Measurements from ENCODE around the gene LRRC4C. TPM values are rescaled to one million over a fixed set of nuclear protein-coding genes. Genes with fewer than 3 reads are reported as not detected.
"Not testable (repeated sequence)": the region's sequence is repeated elsewhere in the genome, so short reads cannot be mapped to it uniquely, and the experiment has no call there.

LRRC4C gene
- polyA plus RNA-seq, 4 donors = 1.4 to 1.6 TPM; not detected in 2

GRCh38 chr11:40910774-40911173, 548.7 kb downstream of the LRRC4C start:
- not testable (repeated sequence) for H3K4me3 ChIP-seq (ENCODE audit: low read depth in 1 of 3, low read length in 3 of 3); H3K9me3 ChIP-seq (ENCODE audit: control insufficient read depth in 2 of 2, insufficient read depth in 1 of 2, low read depth in 1 of 2, low read length in 1 of 2); H3K36me3 ChIP-seq (ENCODE audit: control insufficient read depth in 3 of 3, insufficient read depth in 2 of 3, low read depth in 1 of 3, low read length in 3 of 3); H3K27me3 ChIP-seq (ENCODE audit: control insufficient read depth in 3 of 3, insufficient read depth in 3 of 3, low read length in 3 of 3); H3K27ac ChIP-seq (ENCODE audit: low read depth in 1 of 3, low read length in 2 of 3); FAIRE-seq; DNase-seq; H3K4me1 ChIP-seq (ENCODE audit: control insufficient read depth in 3 of 3, insufficient read depth in 2 of 3, low read depth in 1 of 3, low read length in 2 of 3)
- 64 to 70% (median 65%) methylated on average over 6 of the region's 6 CpGs for WGBS, 3 donors

GRCh38 chr11:40894501-40894900, 565.0 kb downstream of the LRRC4C start:
- no peaks in the 10 kb centered on the region for H3K27me3 ChIP-seq (ENCODE audit: control insufficient read depth in 3 of 3, insufficient read depth in 3 of 3, low read length in 3 of 3)
- DNase-seq (no peak), FAIRE-seq (no peak)
- no peak overlapping the region for H3K27ac ChIP-seq (ENCODE audit: low read depth in 1 of 3, low read length in 2 of 3)
- H3K9me3 ChIP-seq (ENCODE audit: control insufficient read depth in 2 of 2, insufficient read depth in 1 of 2, low read depth in 1 of 2, low read length in 1 of 2) = no peaks in the 10 kb centered on the region
- no peak overlapping the region for H3K4me3 ChIP-seq (ENCODE audit: low read depth in 1 of 3, low read length in 3 of 3)
- WGBS, 3 donors = 74 to 82% (median 74%) methylated on average over 2 of the region's 2 CpGs
- H3K4me1 ChIP-seq (ENCODE audit: control insufficient read depth in 3 of 3, insufficient read depth in 2 of 3, low read depth in 1 of 3, low read length in 2 of 3) = no peaks in the 10 kb centered on the region
- no peaks in the 10 kb centered on the region for H3K36me3 ChIP-seq (ENCODE audit: control insufficient read depth in 3 of 3, insufficient read depth in 2 of 3, low read depth in 1 of 3, low read length in 3 of 3)

- 61 to 68% (median 62%) methylated on average over 2 of the region's 2 CpGs for WGBS, 3 donors
Measured at GRCh38 chr11:40885250-40885954, 574.0 kb downstream of the LRRC4C start.

GRCh38 chr11:40882301-40882700, 577.2 kb downstream of the LRRC4C start:
- 65 to 69% (median 66%) methylated on average over 3 of the region's 3 CpGs for WGBS, 3 donors
- no peak overlapping the region for H3K27ac ChIP-seq (ENCODE audit: low read depth in 1 of 3, low read length in 2 of 3)
- H3K4me3 ChIP-seq (ENCODE audit: low read depth in 1 of 3, low read length in 3 of 3) = no peak overlapping the region
- FAIRE-seq (no peak), DNase-seq (no peak)
- no peaks in the 10 kb centered on the region for H3K36me3 ChIP-seq (ENCODE audit: control insufficient read depth in 3 of 3, insufficient read depth in 2 of 3, low read depth in 1 of 3, low read length in 3 of 3)
- no peaks in the 10 kb centered on the region for H3K27me3 ChIP-seq (ENCODE audit: control insufficient read depth in 3 of 3, insufficient read depth in 3 of 3, low read length in 3 of 3)
- no peaks in the 10 kb centered on the region for H3K9me3 ChIP-seq (ENCODE audit: control insufficient read depth in 2 of 2, insufficient read depth in 1 of 2, low read depth in 1 of 2, low read length in 1 of 2)
- no peaks in the 10 kb centered on the region for H3K4me1 ChIP-seq (ENCODE audit: control insufficient read depth in 3 of 3, insufficient read depth in 2 of 3, low read depth in 1 of 3, low read length in 2 of 3)

More at GRCh38 chr11:40885250-40885954, 574.0 kb downstream of the LRRC4C start:
- Histone ChIP-seq H3K27ac (ENCODE audit: low read depth in 1 of 3, low read length in 2 of 3) (no peak overlapping the region), H3K36me3 (ENCODE audit: control insufficient read depth in 3 of 3, insufficient read depth in 2 of 3, low read depth in 1 of 3, low read length in 3 of 3) (no peaks in the 10 kb centered on the region), H3K4me3 (ENCODE audit: low read depth in 1 of 3, low read length in 3 of 3) (no peak overlapping the region), H3K27me3 (ENCODE audit: control insufficient read depth in 3 of 3, insufficient read depth in 3 of 3, low read length in 3 of 3) (no peaks in the 10 kb centered on the region), H3K9me3 (ENCODE audit: control insufficient read depth in 2 of 2, insufficient read depth in 1 of 2, low read depth in 1 of 2, low read length in 1 of 2) (no peaks in the 10 kb centered on the region), H3K4me1 (ENCODE audit: control insufficient read depth in 3 of 3, insufficient read depth in 2 of 3, low read depth in 1 of 3, low read length in 2 of 3) (no peaks in the 10 kb centered on the region)
- DNase-seq (no peak), FAIRE-seq (no peak)

GRCh38 chr11:40879911-40880310, 579.5 kb downstream of the LRRC4C start:
- H3K36me3 ChIP-seq (ENCODE audit: control insufficient read depth in 3 of 3, insufficient read depth in 2 of 3, low read depth in 1 of 3, low read length in 3 of 3) = no peaks in the 10 kb centered on the region
- no peak overlapping the region for H3K27ac ChIP-seq (ENCODE audit: low read depth in 1 of 3, low read length in 2 of 3)
- H3K27me3 ChIP-seq (ENCODE audit: control insufficient read depth in 3 of 3, insufficient read depth in 3 of 3, low read length in 3 of 3) = no peaks in the 10 kb centered on the region
- H3K4me1 ChIP-seq (ENCODE audit: control insufficient read depth in 3 of 3, insufficient read depth in 2 of 3, low read depth in 1 of 3, low read length in 2 of 3) = no peaks in the 10 kb centered on the region
- H3K9me3 ChIP-seq (ENCODE audit: control insufficient read depth in 2 of 2, insufficient read depth in 1 of 2, low read depth in 1 of 2, low read length in 1 of 2) = no peaks in the 10 kb centered on the region
- DNase-seq = no peak
- no peak overlapping the region for H3K4me3 ChIP-seq (ENCODE audit: low read depth in 1 of 3, low read length in 3 of 3)
- no peak for FAIRE-seq
- WGBS, 3 donors = 85 to 89% (median 87%) methylated on average over 6 of the region's 6 CpGs

GRCh38 chr11:40877981-40878380, 581.5 kb downstream of the LRRC4C start:
- Histone ChIP-seq H3K36me3 (ENCODE audit: control insufficient read depth in 3 of 3, insufficient read depth in 2 of 3, low read depth in 1 of 3, low read length in 3 of 3) (no peaks in the 10 kb centered on the region), H3K4me1 (ENCODE audit: control insufficient read depth in 3 of 3, insufficient read depth in 2 of 3, low read depth in 1 of 3, low read length in 2 of 3) (no peaks in the 10 kb centered on the region), H3K4me3 (ENCODE audit: low read depth in 1 of 3, low read length in 3 of 3) (no peak overlapping the region), H3K27me3 (ENCODE audit: control insufficient read depth in 3 of 3, insufficient read depth in 3 of 3, low read length in 3 of 3) (no peaks in the 10 kb centered on the region), H3K27ac (ENCODE audit: low read depth in 1 of 3, low read length in 2 of 3) (no peak overlapping the region), H3K9me3 (ENCODE audit: control insufficient read depth in 2 of 2, insufficient read depth in 1 of 2, low read depth in 1 of 2, low read length in 1 of 2) (no peaks in the 10 kb centered on the region)
- WGBS, 3 donors = 81 to 84% (median 82%) methylated on average over 5 of the region's 5 CpGs
- no peak for DNase-seq
- FAIRE-seq = no peak

GRCh38 chr11:40877256-40877655, 582.2 kb downstream of the LRRC4C start:
- WGBS, 3 donors = 70 to 82% (median 72%) methylated on average over 7 of the region's 7 CpGs
- FAIRE-seq = no peak

GRCh38 chr11:40867991-40868632, 591.3 kb downstream of the LRRC4C start:
- no peak overlapping the region for H3K27ac ChIP-seq (ENCODE audit: low read depth in 1 of 3, low read length in 2 of 3)
- no peaks in the 10 kb centered on the region for H3K27me3 ChIP-seq (ENCODE audit: control insufficient read depth in 3 of 3, insufficient read depth in 3 of 3, low read length in 3 of 3)
- WGBS, 3 donors = 66 to 67% (median 67%) methylated on average over 3 of the region's 3 CpGs
- H3K9me3 ChIP-seq (ENCODE audit: control insufficient read depth in 2 of 2, insufficient read depth in 1 of 2, low read depth in 1 of 2, low read length in 1 of 2) = no peaks in the 10 kb centered on the region
- H3K4me1 ChIP-seq (ENCODE audit: control insufficient read depth in 3 of 3, insufficient read depth in 2 of 3, low read depth in 1 of 3, low read length in 2 of 3) = no peaks in the 10 kb centered on the region
- no peak for FAIRE-seq
- no peak for DNase-seq
- no peaks in the 10 kb centered on the region for H3K36me3 ChIP-seq (ENCODE audit: control insufficient read depth in 3 of 3, insufficient read depth in 2 of 3, low read depth in 1 of 3, low read length in 3 of 3)
- no peak overlapping the region for H3K4me3 ChIP-seq (ENCODE audit: low read depth in 1 of 3, low read length in 3 of 3)

More at GRCh38 chr11:40877256-40877655, 582.2 kb downstream of the LRRC4C start:
- Histone ChIP-seq H3K4me1 (ENCODE audit: control insufficient read depth in 3 of 3, insufficient read depth in 2 of 3, low read depth in 1 of 3, low read length in 2 of 3) (no peaks in the 10 kb centered on the region), H3K36me3 (ENCODE audit: control insufficient read depth in 3 of 3, insufficient read depth in 2 of 3, low read depth in 1 of 3, low read length in 3 of 3) (no peaks in the 10 kb centered on the region), H3K4me3 (ENCODE audit: low read depth in 1 of 3, low read length in 3 of 3) (no peak overlapping the region), H3K9me3 (ENCODE audit: control insufficient read depth in 2 of 2, insufficient read depth in 1 of 2, low read depth in 1 of 2, low read length in 1 of 2) (no peaks in the 10 kb centered on the region), H3K27me3 (ENCODE audit: control insufficient read depth in 3 of 3, insufficient read depth in 3 of 3, low read length in 3 of 3) (no peaks in the 10 kb centered on the region), H3K27ac (ENCODE audit: low read depth in 1 of 3, low read length in 2 of 3) (no peak overlapping the region)
- no peak for DNase-seq

Measured in small intestine (tissue), 7 donors.